GM21423 (cell line): ENCODE results near the gene MICAL2.

Experiments
- ATAC-seq: cut with Tn5 transposase; IDR thresholded peaks from one replicate; pipeline ENCODE4 v1.9.1; 2021; ENCODE audit warnings: mild to moderate bottlenecking, moderate library complexity; ENCODE audit not compliant: unreplicated experiment

Gene MICAL2

GRCh38 chr11:12113294-12113693 is 2.9 kb downstream of the MICAL2 start:
- no peak for ATAC-seq

- ATAC-seq = no peak
Observed at GRCh38 chr11:12114193-12115033, 4.0 kb downstream of the MICAL2 start.

GRCh38 chr11:12116425-12117032 is 6.1 kb downstream of the MICAL2 start:
- ATAC-seq = no peak

GRCh38 chr11:12117200-12117599 is 6.8 kb downstream of the MICAL2 start:
- ATAC-seq = no peak

GRCh38 chr11:12117611-12118010 is 7.2 kb downstream of the MICAL2 start:
- no peak for ATAC-seq

- ATAC-seq = no peak
Observed at GRCh38 chr11:12118949-12119348, 8.6 kb downstream of the MICAL2 start.

GRCh38 chr11:12119502-12119901 is 9.1 kb downstream of the MICAL2 start:
- ATAC-seq = no peak

DNA sequence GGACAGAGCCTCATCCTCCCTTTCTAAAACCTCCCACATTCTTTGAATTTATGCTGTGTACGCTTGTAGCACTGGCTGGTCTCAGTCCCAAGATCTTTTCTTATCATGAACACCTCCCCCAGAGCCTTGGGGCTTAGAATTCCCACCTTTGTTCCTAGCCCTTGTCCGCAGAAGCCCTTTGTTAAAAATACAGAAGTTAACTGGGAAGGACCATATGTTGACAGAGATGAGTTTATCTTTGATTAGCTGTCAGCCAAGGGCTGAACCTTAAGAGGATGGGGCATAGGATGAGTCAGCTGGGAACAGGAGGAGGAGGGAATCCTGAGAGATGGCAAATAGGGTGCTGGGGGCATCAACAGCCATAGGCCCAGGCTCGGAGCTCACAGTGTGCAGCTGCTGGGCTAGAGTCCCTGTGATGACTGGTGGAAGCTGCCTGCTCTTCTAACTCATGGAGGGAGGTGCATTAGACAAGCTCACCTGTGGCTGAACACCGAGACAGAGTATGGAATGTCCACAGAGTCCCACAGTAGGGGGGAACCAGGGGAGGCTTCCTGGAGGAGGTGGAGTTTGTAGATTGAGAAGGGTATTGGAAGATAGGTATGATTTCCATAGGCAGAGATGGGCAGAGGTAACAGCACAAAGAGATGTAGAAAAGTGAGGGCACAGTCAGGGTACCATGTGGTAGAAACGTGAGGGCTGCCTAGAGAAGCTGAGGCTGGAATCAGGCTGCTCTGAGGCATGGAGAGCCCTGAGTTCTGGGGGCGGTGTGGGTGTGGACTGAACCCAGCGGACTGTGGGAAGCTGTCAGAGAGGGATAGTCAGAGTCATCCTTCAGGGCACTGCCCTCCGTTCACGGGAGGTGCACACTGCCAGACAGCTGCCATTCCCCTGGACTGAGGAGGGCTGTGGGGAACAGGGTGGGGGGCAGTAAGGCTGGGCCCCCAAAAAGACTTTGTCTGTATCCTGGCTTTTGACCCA is 9.9 kb downstream of the MICAL2 start:
- no peak for ATAC-seq

DNA sequence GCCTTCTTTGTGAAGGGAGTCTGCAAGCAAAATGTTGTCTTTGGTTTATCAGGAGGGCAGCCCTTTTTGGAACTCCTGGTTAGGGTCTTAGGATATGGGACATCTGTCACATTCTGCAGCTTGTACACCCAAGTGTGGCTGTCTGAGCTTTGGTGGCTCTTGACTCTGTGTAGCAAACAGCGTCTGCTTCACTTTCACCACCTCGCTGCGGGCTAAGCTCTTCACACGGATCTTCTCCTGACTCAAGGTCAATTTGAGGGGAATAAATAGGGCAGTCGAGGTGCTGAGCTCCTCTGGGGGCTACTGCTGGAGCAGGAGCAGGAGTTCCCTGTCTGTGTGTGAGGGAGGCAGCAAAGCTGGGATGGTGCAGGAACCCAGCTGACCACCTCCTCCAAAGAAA is 10.6 kb downstream of the MICAL2 start:
- ATAC-seq = no peak

DNA sequence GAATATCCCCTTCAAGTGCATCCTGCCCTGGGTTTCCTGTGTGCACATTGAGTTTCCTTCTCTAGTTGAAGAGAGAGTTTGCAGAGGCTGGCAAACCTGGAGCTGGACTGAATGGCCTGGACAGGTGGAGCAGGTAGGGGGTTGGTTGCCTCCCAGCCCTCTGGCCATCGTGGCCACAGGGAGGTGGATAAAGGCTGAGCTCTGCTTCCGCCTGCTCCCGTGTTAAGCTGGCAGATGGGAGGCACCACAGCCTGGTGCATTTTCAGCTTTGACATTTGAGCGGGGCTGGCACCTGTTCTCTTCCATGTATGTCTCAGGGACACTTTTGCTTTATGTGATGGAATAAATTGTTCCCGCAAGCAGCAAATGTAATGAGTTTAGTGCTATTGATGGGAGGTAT is 11.1 kb downstream of the MICAL2 start:
- no peak for ATAC-seq

DNA sequence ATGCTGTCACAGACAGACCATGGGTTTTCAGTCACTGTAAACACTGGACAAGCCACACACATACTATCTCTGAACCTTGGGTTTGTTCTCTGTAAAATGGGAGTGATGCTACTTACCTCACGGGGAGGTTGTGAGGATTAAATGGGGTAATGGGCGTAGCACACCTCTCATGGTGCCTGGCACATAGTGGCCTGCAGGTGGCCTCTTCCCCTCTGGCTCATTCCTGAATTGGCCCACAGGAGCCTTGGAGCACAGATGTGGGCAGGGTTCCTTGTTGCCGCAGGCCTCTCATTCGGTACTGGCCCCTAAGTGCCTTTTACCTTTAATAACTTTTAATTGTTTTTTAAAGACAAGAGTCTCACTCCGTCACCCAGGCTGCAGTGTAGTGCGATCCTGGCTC is 11.7 kb downstream of the MICAL2 start:
- ATAC-seq = no peak

DNA sequence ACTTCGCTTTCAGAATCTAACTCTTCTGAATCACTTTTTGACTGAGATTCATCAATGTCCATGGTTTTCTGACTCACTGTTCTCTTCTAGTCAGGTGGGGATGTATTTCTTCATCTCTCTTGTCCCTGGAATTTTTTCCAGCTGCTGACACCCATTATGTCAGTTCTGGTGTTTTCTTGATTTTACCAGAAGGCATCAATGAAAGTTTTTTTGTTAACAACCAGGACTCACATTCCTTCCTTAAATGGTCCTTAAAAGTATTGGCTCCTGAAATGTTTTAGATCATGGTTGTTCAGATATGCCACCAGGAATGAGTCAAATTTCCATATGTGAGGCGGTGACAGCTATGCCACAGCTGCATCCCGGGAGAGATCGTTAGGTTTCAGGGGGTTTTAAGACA is 12.9 kb downstream of the MICAL2 start:
- no peak for ATAC-seq

- no peak for ATAC-seq
Observed at GRCh38 chr11:12123799-12124198, 13.4 kb downstream of the MICAL2 start.

GRCh38 chr11:12124306-12124705 is 13.9 kb downstream of the MICAL2 start:
- ATAC-seq = no peak

GRCh38 chr11:12125609-12126149 is 15.3 kb downstream of the MICAL2 start:
- no peak for ATAC-seq

DNA sequence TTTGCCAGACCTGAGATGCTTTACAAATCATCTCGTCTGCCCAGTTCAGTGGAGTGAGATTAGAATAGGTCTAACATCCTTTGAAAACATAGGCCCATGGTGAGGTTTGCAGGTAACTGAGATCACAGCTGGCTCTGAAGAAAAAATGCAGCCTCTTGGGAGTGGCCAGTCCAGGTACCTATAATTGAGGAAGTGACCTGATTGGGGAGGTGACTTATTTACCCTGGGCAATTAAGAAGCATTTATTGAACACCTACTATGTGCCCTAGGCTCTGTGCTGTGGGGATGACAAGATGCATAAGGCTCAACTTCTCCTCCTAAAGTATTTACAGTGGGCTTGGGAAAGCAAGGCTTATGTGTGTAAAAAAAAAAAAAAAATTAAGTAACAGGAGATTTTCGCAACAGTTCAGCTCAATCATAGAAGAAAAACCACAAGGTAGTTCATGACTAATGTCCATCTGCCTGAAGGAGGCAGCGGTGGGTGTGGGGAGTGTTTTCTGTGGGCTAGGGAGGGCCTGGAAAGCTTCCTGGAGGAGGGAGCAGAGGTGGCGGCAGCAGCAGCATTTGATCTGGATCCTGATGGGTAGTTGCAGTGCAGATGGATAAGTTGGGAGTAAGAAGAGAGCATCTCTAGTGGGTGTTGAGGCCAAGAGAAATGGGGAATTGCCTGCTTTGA is 16.1 kb downstream of the MICAL2 start:
- no peak for ATAC-seq

GRCh38 chr11:12127206-12127898 is 17.0 kb downstream of the MICAL2 start:
- no peak for ATAC-seq

DNA sequence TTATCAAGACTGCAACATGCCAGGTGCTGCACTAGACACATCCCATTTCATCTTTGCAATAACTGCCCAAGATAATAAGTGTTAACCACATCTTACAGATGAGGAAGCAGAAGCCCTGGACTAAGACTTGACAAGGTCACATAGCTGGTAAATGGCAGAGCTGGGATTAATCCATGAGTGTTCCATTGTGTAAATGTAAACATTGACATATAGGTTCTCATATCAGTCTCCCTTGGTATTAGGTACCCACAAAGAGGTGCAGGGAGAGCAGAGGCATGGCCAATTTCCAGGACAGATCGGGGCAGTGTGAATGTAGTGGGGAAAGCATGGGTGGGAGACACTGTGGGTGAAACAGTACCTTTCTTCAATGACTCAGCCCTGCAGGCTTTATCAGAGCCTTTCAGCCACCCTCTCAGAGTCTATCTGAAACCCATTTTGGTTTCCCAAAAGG is 17.9 kb downstream of the MICAL2 start:
- no peak for ATAC-seq

DNA sequence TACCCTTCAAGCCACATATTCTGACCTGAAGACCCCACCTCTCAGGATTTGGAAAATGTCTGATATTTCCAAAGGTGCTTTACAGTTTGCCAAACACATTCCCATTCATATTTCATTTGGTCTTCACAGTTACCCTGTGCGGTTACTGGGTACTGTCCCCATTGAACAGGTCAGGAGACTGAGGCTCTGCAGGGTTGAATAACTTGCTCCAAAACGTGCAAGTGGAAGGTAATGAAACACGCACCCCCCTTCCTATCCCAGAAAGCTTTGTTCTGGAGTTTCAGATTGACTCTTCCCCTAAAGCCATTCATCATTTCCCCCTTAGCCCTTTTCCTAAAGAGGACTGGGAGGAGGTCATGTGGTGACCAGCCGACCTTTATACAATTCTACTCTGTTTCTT is 18.8 kb downstream of the MICAL2 start:
- no peak for ATAC-seq
